H9 (cell line): ENCODE data around the gene IL1RAPL2. TPM values are rescaled to one million over a fixed set of nuclear protein-coding genes. Genes with fewer than 3 reads are reported as not detected.

Experiments
- DNase-seq: peaks from one replicate; pipeline ENCODE4 v3.0.0-alpha.2; 2017
- H2AFZ ChIP-seq: one replicate; pipeline ENCODE4 v1.6.1; 2013; ENCODE audit warnings: mild to moderate bottlenecking, low read length, control low read depth, moderate library complexity
- H2AK5ac ChIP-seq: 2 replicates; pipeline ENCODE4 v1.6.1; 2013; ENCODE audit warnings: low read length, control low read depth, mixed read lengths; ENCODE audit not compliant: insufficient read length
- H2BK120ac ChIP-seq: one replicate; pipeline ENCODE4 v1.6.1; 2013; ENCODE audit warnings: low read depth, mild to moderate bottlenecking, low read length, control low read depth, inconsistent platforms; ENCODE audit not compliant: poor library complexity, severe bottlenecking
- H2BK12ac ChIP-seq: 2 replicates; pipeline ENCODE4 v1.6.1; 2013; ENCODE audit warnings: low read length, control low read depth, mixed read lengths, low read depth; ENCODE audit not compliant: insufficient read length
- H2BK15ac ChIP-seq: 2 replicates; pipeline ENCODE4 v1.6.1; 2013; ENCODE audit warnings: low read depth, low read length, control low read depth
- H2BK20ac ChIP-seq: one replicate; pipeline ENCODE4 v1.6.1; 2013; ENCODE audit warnings: low read depth, mild to moderate bottlenecking, low read length, control low read depth, inconsistent platforms; ENCODE audit not compliant: poor library complexity, severe bottlenecking
- H2BK5ac ChIP-seq: 2 replicates; pipeline ENCODE4 v1.6.1; 2013; ENCODE audit warnings: low read length, control low read depth, mixed read lengths; ENCODE audit not compliant: insufficient read length
- H3K14ac ChIP-seq: 2 replicates; pipeline ENCODE4 v1.6.1; 2013; ENCODE audit warnings: low read length, control low read depth; ENCODE audit not compliant: insufficient read depth
- H3K18ac ChIP-seq: 2 replicates; pipeline ENCODE4 v1.6.1; 2013; ENCODE audit warnings: low read depth, mild to moderate bottlenecking, mixed read lengths, low read length, control low read depth; ENCODE audit not compliant: insufficient read length
- H3K23ac ChIP-seq: 2 replicates; pipeline ENCODE4 v1.6.1; 2013; ENCODE audit warnings: low read length, control low read depth, mixed read lengths, low read depth; ENCODE audit not compliant: insufficient read length
- H3K23me2 ChIP-seq: 2 replicates; pipeline ENCODE4 v1.6.1; 2013; ENCODE audit warnings: low read depth, mild to moderate bottlenecking, mixed read lengths, low read length, control low read depth; ENCODE audit not compliant: insufficient read length, poor library complexity, severe bottlenecking
- H3K27ac ChIP-seq: 2 replicates; pipeline ENCODE4 v1.5.1; 2013; ENCODE audit warnings: low read length, control low read depth, mixed read lengths, low read depth; ENCODE audit not compliant: insufficient read length
- H3K27me3 ChIP-seq: 2 replicates; pipeline ENCODE4 v1.6.1; 2013; ENCODE audit warnings: low read length, control low read depth, inconsistent platforms; ENCODE audit not compliant: insufficient read depth
- H3K4ac ChIP-seq: 2 replicates; pipeline ENCODE4 v1.6.1; 2013; ENCODE audit warnings: low read depth, mild to moderate bottlenecking, control low read depth, inconsistent platforms, low read length, moderate library complexity
- H3K4me1 ChIP-seq: 2 replicates; pipeline ENCODE4 v1.6.1; 2013; ENCODE audit warnings: low read length, control low read depth, inconsistent platforms; ENCODE audit not compliant: insufficient read depth
- H3K4me2 ChIP-seq: 2 replicates; pipeline ENCODE4 v1.6.1; 2013; ENCODE audit warnings: low read length, control low read depth, mixed read lengths; ENCODE audit not compliant: insufficient read length, insufficient read depth
- H3K56ac ChIP-seq: 2 replicates; pipeline ENCODE4 v1.6.1; 2013; ENCODE audit warnings: low read depth, mild to moderate bottlenecking, mixed read lengths, low read length, control low read depth; ENCODE audit not compliant: insufficient read length
- H3K79me1 ChIP-seq: 2 replicates; pipeline ENCODE4 v1.6.1; 2013; ENCODE audit warnings: low read depth, mild to moderate bottlenecking, moderate library complexity, low read length, control low read depth, inconsistent platforms; ENCODE audit not compliant: insufficient read depth, poor library complexity, severe bottlenecking
- H3K79me2 ChIP-seq: 2 replicates; pipeline ENCODE4 v1.6.1; 2013; ENCODE audit warnings: low read length, control low read depth, inconsistent platforms; ENCODE audit not compliant: insufficient read depth
- H3K9ac ChIP-seq: 2 replicates; pipeline ENCODE4 v1.6.1; 2013; ENCODE audit warnings: low read length, control low read depth, mixed read lengths; ENCODE audit not compliant: insufficient read length; ENCODE audit errors: extremely low read depth
- H3K9me3 ChIP-seq: one replicate; pipeline ENCODE4 v1.6.1; 2013; ENCODE audit warnings: low read depth, low read length, inconsistent platforms; ENCODE audit not compliant: control insufficient read depth
- H3T11ph ChIP-seq: one replicate; pipeline ENCODE4 v1.6.1; 2013; ENCODE audit warnings: mild to moderate bottlenecking, low read length, control low read depth, inconsistent platforms
- H4K20me1 ChIP-seq: one replicate; pipeline ENCODE4 v1.6.1; 2013; ENCODE audit not compliant: control insufficient read depth, insufficient read length, insufficient read depth
- H4K5ac ChIP-seq: 2 replicates; pipeline ENCODE4 v1.6.1; 2013; ENCODE audit warnings: low read depth, mild to moderate bottlenecking, mixed read lengths, low read length, control low read depth; ENCODE audit not compliant: insufficient read length
- H4K8ac ChIP-seq: replicated peaks from 2 replicates; pipeline ENCODE4 v1.6.1; 2013; ENCODE audit warnings: low read length, control low read depth, mixed read lengths, low read depth; ENCODE audit not compliant: insufficient read length
- H4K91ac ChIP-seq: 2 replicates; pipeline ENCODE4 v1.6.1; 2013; ENCODE audit warnings: low read depth, mild to moderate bottlenecking, moderate library complexity, mixed read lengths, low read length, control low read depth; ENCODE audit not compliant: insufficient read length
- H3K27ac Mint-ChIP-seq, 3 experiments: 2 replicates in 2 of 3; 3 replicates in 1 of 3; pipeline ENCODE4 v1.8.0; 2020 to 2021; ENCODE audit warnings: mixed read lengths in 3 of 3, mild to moderate bottlenecking in 1 of 3, moderate library complexity in 1 of 3
- H3K27me3 Mint-ChIP-seq: 2 replicates; pipeline ENCODE4 v1.8.0; 2021; ENCODE audit warnings: low read depth, mild to moderate bottlenecking, moderate library complexity, mixed read lengths
- H3K36me3 Mint-ChIP-seq, 3 experiments: 2 replicates in 2 of 3; 3 replicates in 1 of 3; pipeline ENCODE4 v1.8.0; 2020 to 2021; ENCODE audit warnings: low read depth in 3 of 3, mixed read lengths in 3 of 3; ENCODE audit not compliant: insufficient read depth in 1 of 3
- H3K4me1 Mint-ChIP-seq, 2 experiments: 2 replicates each; pipeline ENCODE4 v1.8.0; 2020; ENCODE audit warnings: mixed read lengths in 2 of 2
- H3K4me3 Mint-ChIP-seq, 2 experiments: 2 replicates in 1 of 2; 3 replicates in 1 of 2; pipeline ENCODE4 v1.8.0; 2020 to 2021; ENCODE audit warnings: mild to moderate bottlenecking in 2 of 2, mixed read lengths in 2 of 2, moderate library complexity in 1 of 2
- H3K9me3 Mint-ChIP-seq, 2 experiments: 2 replicates in 1 of 2; 3 replicates in 1 of 2; pipeline ENCODE4 v1.8.0; 2020; ENCODE audit warnings: mild to moderate bottlenecking in 2 of 2, mixed read lengths in 2 of 2, moderate library complexity in 1 of 2
- WGBS: extraction: QIAGEN DNeasy Blood & Tissue Kit; methylation state at CpG from one replicate; pipeline ENCODE4 v1.1.7; 2013; ENCODE audit warnings: missing lambda C conversion rate, low lambda C conversion rate, mixed read lengths; ENCODE audit not compliant: insufficient read length; ENCODE audit errors: extremely low coverage; 5-methylcytosine and 5-hydroxymethylcytosine counted together
- total RNA-seq: library from RNA; stranded (reverse); gene quantifications from 2 replicates; pipeline ENCODE4 v1.2.1, GENCODE V29; 2021
- TF ChIP-seq, protein P1 (sequence below): fragments of 200-600 bp; sonication (generic); conservative IDR thresholded peaks from 3 replicates; pipeline ENCODE4 v1.8.0; 2021; ENCODE audit warnings: antibody characterized with exemption, mild to moderate bottlenecking

Gene IL1RAPL2
- total RNA-seq, 1 experiment from 2014 or later = not detected

DNA sequence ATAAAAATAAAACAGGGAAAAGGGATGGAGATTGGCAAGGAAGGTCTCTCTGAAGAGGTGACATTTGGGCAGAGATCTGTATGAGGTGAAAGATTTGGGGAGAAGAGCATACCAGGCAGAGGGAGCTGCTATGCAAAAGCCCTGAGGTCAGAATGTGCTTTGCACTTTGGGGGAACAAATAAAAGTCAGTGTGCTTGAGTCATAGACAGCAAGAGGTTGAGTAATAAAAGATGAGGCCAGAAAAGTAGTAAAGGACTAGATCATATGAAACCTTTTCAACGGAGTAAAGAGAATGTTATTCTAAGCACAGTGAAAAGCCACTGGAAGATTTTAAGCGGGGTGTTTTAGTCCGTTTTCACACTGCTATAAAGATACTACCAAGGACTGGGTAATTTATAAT lies 731.0 kb downstream of the IL1RAPL2 start:
- Histone ChIP-seq H2AFZ (no peak overlapping the region), H3K4me2 (no peak overlapping the region), H3T11ph (no peak overlapping the region), H3K23ac (no peak overlapping the region), H2BK20ac (no peak overlapping the region), H3K27ac (no peak overlapping the region), H3K56ac (no peak overlapping the region), H3K27me3 (no peaks in the 10 kb centered on the region), H4K91ac (no peak overlapping the region), H4K8ac (no peak overlapping the region), H2BK5ac (no peak overlapping the region), H4K20me1 (no peaks in the 10 kb centered on the region), H3K9me3 (no peaks in the 10 kb centered on the region), H3K23me2 (no peaks in the 10 kb centered on the region), H3K4me1 (peaks cover 5% of the 10 kb centered on the region; the same call in 1 of the 2 replicates), H2BK120ac (no peak overlapping the region), H4K5ac (no peak overlapping the region), H3K9ac (no peak overlapping the region), H3K18ac (no peak overlapping the region), H2BK12ac (no peak overlapping the region), H3K79me2 (no peaks in the 10 kb centered on the region), H3K79me1 (no peaks in the 10 kb centered on the region), H3K14ac (no peak overlapping the region), H2AK5ac (no peak overlapping the region), H2BK15ac (no peak overlapping the region), H3K4ac (no peak overlapping the region)
- TF ChIP-seq, protein P1, sequence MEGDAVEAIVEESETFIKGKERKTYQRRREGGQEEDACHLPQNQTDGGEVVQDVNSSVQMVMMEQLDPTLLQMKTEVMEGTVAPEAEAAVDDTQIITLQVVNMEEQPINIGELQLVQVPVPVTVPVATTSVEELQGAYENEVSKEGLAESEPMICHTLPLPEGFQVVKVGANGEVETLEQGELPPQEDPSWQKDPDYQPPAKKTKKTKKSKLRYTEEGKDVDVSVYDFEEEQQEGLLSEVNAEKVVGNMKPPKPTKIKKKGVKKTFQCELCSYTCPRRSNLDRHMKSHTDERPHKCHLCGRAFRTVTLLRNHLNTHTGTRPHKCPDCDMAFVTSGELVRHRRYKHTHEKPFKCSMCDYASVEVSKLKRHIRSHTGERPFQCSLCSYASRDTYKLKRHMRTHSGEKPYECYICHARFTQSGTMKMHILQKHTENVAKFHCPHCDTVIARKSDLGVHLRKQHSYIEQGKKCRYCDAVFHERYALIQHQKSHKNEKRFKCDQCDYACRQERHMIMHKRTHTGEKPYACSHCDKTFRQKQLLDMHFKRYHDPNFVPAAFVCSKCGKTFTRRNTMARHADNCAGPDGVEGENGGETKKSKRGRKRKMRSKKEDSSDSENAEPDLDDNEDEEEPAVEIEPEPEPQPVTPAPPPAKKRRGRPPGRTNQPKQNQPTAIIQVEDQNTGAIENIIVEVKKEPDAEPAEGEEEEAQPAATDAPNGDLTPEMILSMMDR = no peak
- H3K27me3 Mint-ChIP-seq = no peaks in the 10 kb centered on the region
- H3K9me3 Mint-ChIP-seq = peaks cover 3 to 28% of the 10 kb centered on the region in 2 experiments; a peak in 4 of 5 replicates
- no peak overlapping the region for H3K4me3 Mint-ChIP-seq
- no peak overlapping the region; a peak in 1 of 7 replicates for H3K27ac Mint-ChIP-seq
- WGBS = no CpG with 5 or more reads among the region's 3 CpGs
- H3K4me1 Mint-ChIP-seq = peaks cover 22 to 25% of the 10 kb centered on the region in 2 experiments
- DNase-seq = no peak
- H3K36me3 Mint-ChIP-seq = peaks cover 0 to 13% (median 8%) of the 10 kb centered on the region in 3 experiments; a peak in 6 of 7 replicates
